IPS-18c (cell line): Measurements from ENCODE around the gene C3.

Experiments
- H3K4me3 ChIP-seq: 2 replicates; pipeline ENCODE4 v1.7.0; 2013; ENCODE audit warnings: low read depth, mild to moderate bottlenecking, low read length, moderate library complexity; ENCODE audit not compliant: insufficient read depth
- H3K9me3 ChIP-seq: one replicate; pipeline ENCODE4 v1.6.1; 2013; ENCODE audit warnings: mild to moderate bottlenecking, low read length, moderate library complexity; ENCODE audit not compliant: control insufficient read depth, insufficient read depth

Gene C3

GRCh38 chr19:6736169-6736916, 15.9 kb upstream of the C3 start:
- peak overlapping the region; percentile 75 for H3K4me3 ChIP-seq
- H3K9me3 ChIP-seq: no peaks in the 10 kb centered on the region

GRCh38 chr19:6735181-6735911, 14.9 kb upstream of the C3 start:
- Histone ChIP-seq H3K4me3 (no peak overlapping the region; the same call in 1 of the 2 replicates), H3K9me3 (no peaks in the 10 kb centered on the region)

DNA sequence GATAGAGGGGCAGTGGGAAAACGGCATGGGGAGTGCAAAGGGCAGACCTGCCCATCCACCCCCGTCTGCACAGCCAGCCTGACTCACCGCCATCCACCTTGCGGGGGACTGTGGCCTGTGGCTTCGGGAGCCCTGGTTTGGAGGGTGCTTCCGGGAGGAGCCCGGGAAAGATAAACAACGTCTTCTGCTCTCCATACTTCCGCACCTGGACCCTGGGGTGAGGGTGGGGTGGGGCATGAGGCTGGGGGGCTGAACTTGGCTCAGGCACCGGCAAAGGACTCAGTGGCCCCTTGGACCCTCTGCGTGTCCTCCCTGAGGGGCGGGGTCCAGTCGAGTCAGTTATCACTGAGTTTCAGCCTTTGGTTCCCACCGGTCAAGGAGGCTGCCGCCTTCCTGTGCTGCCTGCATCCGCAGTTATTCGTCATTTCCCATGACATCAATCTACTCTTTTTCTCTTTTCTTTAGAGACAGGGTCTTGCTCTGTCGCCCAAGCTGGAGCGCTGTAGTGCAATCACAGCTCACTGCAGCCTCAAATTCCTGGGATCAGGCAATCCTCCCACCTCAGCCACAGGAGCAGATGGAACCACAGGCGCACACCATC, 13.7 kb upstream of the C3 start:
- Histone ChIP-seq H3K9me3 (no peaks in the 10 kb centered on the region), H3K4me3 (no peak overlapping the region)

DNA sequence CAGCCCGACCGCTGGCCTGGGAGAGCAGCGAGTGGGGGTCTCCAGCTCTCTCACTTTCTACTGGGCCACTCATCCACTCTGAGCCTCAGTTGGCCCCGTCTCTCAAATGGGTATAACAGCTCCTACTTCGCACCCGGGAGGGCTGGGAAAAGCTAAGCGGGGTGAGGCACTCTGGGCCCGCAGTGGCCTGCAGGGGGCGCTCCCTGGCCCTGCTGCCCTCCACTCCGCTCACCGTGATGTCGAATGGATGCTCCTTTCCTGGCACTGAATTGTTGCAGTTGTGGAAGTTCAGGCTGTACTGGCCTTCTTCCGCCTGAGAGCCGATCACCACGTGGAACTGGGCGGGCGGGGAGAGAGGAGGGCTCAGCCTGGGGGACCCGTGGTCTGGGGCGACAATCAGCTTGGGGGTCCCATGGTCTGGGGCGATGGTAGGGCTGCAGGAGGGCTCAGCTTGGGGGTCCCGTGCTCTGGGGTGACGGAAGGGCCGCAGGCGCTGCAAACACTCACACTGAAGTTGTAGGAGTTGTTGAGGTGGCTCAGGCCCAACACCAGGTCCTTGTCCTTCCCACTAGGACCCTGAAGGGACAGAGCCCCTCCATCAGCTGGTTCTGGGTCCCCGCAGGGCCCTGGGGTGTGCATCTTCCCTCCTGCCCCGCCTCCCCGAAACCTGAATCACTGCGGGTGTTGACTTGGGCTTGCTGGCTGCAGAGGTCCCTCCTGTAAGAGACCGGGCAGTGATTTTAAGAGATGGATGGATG, 13.1 kb upstream of the C3 start:
- Histone ChIP-seq H3K4me3 (no peak overlapping the region), H3K9me3 (no peaks in the 10 kb centered on the region)

DNA sequence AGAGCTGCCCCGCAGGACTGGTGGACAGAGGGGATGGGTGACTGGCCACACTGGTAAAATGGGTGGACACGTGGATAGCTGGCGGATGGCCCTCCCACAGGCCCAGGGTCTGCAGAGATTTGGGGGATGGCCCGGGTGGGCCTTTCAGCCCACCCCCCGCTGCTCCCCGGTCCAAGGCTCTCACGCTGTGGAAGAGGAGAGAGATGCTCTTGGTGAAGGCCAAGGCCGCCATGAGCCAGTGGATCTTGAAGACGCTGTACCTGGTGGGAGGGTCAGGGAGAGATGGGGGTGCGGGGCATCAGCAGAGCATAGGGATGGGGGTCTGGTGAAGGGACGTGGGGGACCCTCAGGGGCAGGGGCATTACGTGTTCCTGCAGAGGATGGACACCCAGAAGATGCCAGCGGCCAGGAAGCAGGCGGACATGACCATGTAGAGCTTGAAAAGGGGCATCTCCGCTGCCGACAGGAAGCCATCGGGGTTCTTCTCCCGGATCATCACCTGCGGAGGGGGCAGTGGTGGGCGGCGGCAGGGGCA, 12.4 kb upstream of the C3 start:
- Histone ChIP-seq H3K9me3 (no peaks in the 10 kb centered on the region), H3K4me3 (no peak overlapping the region)

- Histone ChIP-seq H3K4me3 (no peak overlapping the region), H3K9me3 (peaks cover 4% of the 10 kb centered on the region)
Measured at GRCh38 chr19:6731822-6732221, 11.4 kb upstream of the C3 start.

DNA sequence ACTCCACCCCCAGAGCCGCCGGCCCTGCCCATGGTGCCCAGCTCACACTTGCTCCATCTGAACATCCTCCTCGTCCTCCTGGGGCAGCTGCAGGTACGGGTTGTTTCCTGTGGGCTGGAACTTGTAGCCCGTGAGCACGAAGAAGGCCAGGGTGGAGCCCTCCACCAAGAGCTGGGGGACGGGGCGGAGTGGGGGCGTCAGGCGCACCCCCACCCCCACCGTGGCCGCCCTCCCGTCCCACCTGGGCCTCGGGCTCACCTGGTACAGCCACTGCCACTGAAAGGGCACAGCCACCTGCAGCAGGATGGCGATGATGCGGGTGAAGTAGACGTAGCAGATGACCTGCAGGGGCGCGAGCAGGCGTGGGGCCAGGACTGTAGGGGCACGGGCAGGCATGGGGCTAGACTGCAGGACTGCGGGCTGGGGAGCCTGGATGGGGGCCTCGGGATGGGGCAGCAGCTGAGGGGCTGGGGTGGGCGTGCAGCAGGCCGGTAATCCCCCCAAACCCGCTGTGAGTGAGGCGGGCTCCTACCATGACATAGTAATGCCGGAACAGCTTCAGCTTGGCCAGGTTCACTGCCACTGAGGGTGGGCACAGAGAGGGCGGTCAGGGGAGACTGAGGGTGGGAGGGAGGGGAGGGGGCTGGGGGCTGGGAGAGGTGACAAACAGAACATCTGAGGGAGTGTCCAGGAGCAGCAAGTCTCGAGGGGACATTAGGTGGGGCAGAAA, 10.7 kb upstream of the C3 start:
- Histone ChIP-seq H3K9me3 (peaks cover 4% of the 10 kb centered on the region), H3K4me3 (no peak overlapping the region)

- Histone ChIP-seq H3K4me3 (no peak overlapping the region; the same call in 1 of the 2 replicates), H3K9me3 (peaks cover 4% of the 10 kb centered on the region)
Measured at GRCh38 chr19:6730153-6730804, 9.8 kb upstream of the C3 start.

- H3K9me3 ChIP-seq: peaks cover 4% of the 10 kb centered on the region
- no peak overlapping the region for H3K4me3 ChIP-seq
Measured at GRCh38 chr19:6729573-6730152, 9.2 kb upstream of the C3 start.

DNA sequence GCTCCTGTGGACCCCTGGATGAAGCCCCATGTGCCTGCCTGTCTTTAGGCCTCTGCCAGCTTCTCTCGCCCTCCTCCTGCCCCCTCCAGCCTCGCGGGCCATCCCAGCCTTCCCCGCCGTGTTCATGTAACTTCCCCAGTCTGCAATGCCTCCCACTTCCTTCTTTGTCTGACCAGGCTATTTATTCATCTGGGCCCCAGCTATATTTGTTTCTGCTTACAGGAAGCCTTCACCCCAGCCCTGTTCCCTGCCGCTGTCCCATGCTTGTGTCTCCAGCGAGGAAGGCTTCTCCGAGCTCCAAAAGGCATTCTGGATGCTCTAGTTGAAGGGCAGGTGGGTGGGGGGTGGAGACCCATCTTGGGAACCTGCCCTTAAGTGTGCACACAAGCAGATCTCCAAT, 7.9 kb upstream of the C3 start:
- Histone ChIP-seq H3K4me3 (no peak overlapping the region), H3K9me3 (peaks cover 4% of the 10 kb centered on the region)

- Histone ChIP-seq H3K9me3 (peaks cover 4% of the 10 kb centered on the region), H3K4me3 (no peak overlapping the region)
Measured at GRCh38 chr19:6725513-6726231, 5.2 kb upstream of the C3 start.

DNA sequence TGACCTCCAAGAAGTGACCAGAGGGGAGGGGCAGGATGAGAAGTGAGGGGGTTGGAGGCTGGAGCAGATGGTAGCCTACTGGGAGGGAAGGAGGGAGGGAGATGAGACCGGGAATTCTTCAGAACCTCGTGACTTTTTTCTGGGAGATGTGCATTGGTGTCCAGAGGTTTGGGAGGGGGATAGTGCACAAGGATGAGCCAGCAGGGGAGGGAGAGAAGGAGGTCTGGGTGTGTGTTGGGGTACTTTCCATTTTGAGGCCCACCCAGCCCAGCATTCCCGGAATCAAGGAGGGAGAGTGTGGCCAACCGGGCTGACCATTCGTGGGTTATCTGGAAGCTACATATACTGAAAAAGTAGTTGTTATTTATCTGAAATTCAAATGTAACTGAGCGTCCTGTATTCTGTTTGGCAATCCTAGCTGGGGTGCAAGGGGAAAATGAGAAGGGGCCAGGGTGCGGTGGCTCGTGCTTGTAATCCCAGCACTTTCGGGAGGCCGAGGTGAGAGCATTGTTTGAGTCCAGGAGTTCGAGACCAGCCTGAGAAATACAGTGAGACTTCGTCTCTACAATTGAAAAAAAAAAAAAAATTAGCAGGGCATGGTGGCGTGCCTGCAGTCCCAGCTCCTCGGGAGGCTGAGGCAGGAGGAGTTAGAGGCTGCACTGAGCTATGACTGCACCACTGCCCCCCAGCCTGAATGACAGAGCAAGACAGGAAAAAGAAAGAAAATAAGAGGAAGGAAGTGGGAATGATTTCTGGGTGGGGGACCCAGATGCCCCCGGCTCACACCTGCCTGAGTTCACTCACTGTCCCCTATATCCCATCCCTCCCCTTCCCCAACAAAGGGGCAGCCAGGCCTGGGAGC, 4.4 kb upstream of the C3 start:
- Histone ChIP-seq H3K9me3 (peaks cover 4% of the 10 kb centered on the region), H3K4me3 (no peak overlapping the region)

DNA sequence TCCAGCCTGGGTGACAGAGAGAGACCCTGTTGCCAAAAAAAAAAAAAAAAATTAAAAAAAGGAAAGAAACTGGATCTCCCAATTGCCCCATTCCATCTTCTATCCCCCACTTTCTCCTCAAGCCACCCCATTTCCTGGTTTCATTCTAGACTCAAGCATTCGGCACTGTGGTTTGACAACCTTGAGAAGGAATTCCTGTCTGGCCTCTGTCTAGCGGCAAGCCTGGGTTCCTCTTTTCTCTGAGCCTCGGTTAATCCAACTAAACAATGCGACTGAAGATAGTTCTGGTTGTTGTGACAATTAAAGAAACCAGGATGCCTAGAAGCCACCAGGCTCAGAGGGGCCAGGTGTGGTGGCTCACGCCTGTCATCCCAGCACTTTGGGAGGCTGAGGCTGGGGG, 3.3 kb upstream of the C3 start:
- Histone ChIP-seq H3K9me3 (peaks cover 4% of the 10 kb centered on the region), H3K4me3 (no peak overlapping the region)

DNA sequence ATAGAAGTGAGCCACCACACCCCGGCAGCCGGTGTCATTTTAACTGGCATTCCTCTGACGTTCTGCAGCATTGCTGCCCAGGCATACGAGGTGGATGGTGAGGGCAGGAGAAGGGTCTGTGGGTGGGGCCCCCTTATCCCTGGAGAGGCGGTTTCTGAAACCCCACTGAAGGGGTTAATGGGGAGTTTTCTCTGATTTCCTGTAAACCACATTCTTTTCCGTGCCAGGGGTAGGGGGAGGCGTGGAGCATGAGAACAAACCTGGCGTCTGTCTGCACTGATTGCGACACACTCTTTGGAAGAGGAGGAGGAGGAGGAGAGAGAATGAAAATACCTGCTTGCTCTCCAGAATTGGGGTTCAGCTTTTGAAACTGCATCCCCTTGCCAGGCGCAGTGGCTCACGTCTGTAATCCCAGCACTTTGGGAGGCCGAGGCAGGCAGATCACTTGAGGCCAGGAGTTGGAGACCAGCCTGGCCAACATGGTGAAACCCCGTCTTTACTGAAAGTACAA, 2.7 kb upstream of the C3 start:
- H3K4me3 ChIP-seq: no peak overlapping the region

More for the DNA sequence above, 2.7 kb upstream of the C3 start:
- peaks cover 4% of the 10 kb centered on the region for H3K9me3 ChIP-seq
